Measurements from ENCODE around the gene SASH1.

The SASH1 gene

DNA sequence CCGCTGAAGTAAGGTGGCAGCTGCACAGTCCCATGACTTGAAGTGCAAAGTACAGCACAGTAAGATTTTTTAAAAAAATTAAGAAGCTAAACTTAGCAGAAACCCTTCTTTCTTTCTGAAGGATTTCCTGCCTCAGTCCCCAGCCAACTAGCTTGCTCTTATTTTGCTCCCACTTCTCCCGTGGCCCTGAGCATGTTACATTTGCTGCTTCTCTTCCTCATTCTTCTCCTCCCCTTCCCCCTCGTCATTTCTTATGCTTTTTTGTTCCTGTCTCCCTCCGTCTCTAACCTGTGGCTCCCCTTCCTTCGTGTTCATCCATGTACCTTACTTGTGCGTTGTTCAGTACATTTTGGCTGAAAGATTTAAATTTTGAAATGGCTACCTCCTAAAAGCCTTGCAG lies 123.0 kb downstream of the SASH1 start:
- no peak overlapping the region for H3K4me2 ChIP-seq (ENCODE audit: low read depth, low read length, poor library complexity, severe bottlenecking)
- H3K9ac ChIP-seq (ENCODE audit: low read length) = no peak overlapping the region
- no peaks in the 10 kb centered on the region for H3K27me3 ChIP-seq (ENCODE audit: low read length)
- no peaks in the 10 kb centered on the region for H3K79me2 ChIP-seq (ENCODE audit: insufficient read depth, low read length)
- no peak overlapping the region for H3K27ac ChIP-seq (ENCODE audit: low read depth, low read length)
- H2AFZ ChIP-seq (ENCODE audit: low read depth, low read length, severe bottlenecking) = no peak overlapping the region
- H3K9me3 ChIP-seq (ENCODE audit: insufficient read depth, low read length) = no peaks in the 10 kb centered on the region
- no peak for TF ChIP-seq EZH2phosphoT487 (conservative IDR thresholded peaks at IDR 0.05; ENCODE audit: low read length)
- TF ChIP-seq, protein P1, sequence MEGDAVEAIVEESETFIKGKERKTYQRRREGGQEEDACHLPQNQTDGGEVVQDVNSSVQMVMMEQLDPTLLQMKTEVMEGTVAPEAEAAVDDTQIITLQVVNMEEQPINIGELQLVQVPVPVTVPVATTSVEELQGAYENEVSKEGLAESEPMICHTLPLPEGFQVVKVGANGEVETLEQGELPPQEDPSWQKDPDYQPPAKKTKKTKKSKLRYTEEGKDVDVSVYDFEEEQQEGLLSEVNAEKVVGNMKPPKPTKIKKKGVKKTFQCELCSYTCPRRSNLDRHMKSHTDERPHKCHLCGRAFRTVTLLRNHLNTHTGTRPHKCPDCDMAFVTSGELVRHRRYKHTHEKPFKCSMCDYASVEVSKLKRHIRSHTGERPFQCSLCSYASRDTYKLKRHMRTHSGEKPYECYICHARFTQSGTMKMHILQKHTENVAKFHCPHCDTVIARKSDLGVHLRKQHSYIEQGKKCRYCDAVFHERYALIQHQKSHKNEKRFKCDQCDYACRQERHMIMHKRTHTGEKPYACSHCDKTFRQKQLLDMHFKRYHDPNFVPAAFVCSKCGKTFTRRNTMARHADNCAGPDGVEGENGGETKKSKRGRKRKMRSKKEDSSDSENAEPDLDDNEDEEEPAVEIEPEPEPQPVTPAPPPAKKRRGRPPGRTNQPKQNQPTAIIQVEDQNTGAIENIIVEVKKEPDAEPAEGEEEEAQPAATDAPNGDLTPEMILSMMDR (IDR thresholded peaks at IDR 0.05; ENCODE audit: insufficient read depth, low read length, poor library complexity, severe bottlenecking) = no peak
- H3F3A ChIP-seq (ENCODE audit: insufficient read depth) = no peaks in the 10 kb centered on the region
- no peak overlapping the region for H3K4me3 ChIP-seq (ENCODE audit: insufficient read depth, low read length, poor library complexity, severe bottlenecking)
- no peaks in the 10 kb centered on the region for H3K36me3 ChIP-seq (ENCODE audit: low read length)
- no peaks in the 10 kb centered on the region for H4K20me1 ChIP-seq (ENCODE audit: low read depth, low read length)
- no peaks in the 10 kb centered on the region for H3K9me2 ChIP-seq (replicated peaks; ENCODE audit: insufficient read depth, low read length)

DNA sequence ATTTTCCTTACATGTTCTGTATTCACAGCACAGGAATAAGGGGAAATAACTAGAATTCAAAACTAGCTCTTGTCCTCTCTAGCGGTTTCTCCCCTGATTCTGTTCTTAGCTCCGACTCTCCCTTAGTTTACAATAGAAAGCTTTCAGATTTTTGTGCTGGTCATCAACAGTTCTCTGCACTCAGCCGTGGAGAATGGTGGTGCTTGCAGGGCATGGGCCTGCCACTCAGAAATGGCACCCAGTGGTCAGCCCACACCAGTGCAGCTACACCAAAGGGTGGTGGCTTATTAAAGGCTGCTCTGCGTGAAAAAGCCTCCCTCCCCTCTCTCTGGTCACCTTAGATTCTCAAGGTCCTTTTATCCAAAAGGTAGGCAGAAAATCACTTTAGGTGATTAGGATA lies 123.5 kb downstream of the SASH1 start:
- no peak overlapping the region for H3K27ac ChIP-seq (ENCODE audit: low read depth, low read length)
- no peak for TF ChIP-seq EZH2phosphoT487 (conservative IDR thresholded peaks at IDR 0.05; ENCODE audit: low read length)
- TF ChIP-seq, protein P1 (IDR thresholded peaks at IDR 0.05; ENCODE audit: insufficient read depth, low read length, poor library complexity, severe bottlenecking) = no peak
- no peaks in the 10 kb centered on the region for H3K9me3 ChIP-seq (ENCODE audit: insufficient read depth, low read length)
- no peak overlapping the region for H2AFZ ChIP-seq (ENCODE audit: low read depth, low read length, severe bottlenecking)
- no peak overlapping the region for H3K4me2 ChIP-seq (ENCODE audit: low read depth, low read length, poor library complexity, severe bottlenecking)
- H3K4me3 ChIP-seq (ENCODE audit: insufficient read depth, low read length, poor library complexity, severe bottlenecking) = no peak overlapping the region
- H3K27me3 ChIP-seq (ENCODE audit: low read length) = no peaks in the 10 kb centered on the region
- no peaks in the 10 kb centered on the region for H3K36me3 ChIP-seq (ENCODE audit: low read length)
- no peaks in the 10 kb centered on the region for H3K79me2 ChIP-seq (ENCODE audit: insufficient read depth, low read length)
- no peaks in the 10 kb centered on the region for H3F3A ChIP-seq (ENCODE audit: insufficient read depth)
- no peaks in the 10 kb centered on the region for H3K9me2 ChIP-seq (replicated peaks; ENCODE audit: insufficient read depth, low read length)
- H3K9ac ChIP-seq (ENCODE audit: low read length) = no peak overlapping the region
- H4K20me1 ChIP-seq (ENCODE audit: low read depth, low read length) = no peaks in the 10 kb centered on the region

DNA sequence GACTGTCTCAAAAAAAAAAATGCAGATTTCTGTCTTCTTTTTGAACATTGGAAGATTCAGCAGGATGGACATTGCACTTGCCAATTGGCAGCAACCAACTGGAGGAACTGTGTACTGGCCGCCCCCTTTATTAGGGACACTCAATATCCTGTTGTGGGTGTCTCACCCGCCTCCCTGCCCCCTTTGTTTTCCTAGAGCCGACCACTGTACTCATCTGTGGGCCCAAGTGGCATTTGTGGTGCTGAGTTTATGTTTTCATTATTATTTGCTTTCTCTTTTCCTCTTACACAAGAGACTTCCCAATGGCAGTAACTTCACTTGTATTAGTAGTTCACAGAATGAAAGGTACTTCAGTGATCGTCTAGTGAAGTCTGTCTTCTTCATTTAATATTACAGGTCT lies 125.3 kb downstream of the SASH1 start:
- Histone ChIP-seq H3K36me3 (ENCODE audit: low read length) (no peaks in the 10 kb centered on the region), H3K27ac (ENCODE audit: low read depth, low read length) (no peak overlapping the region), H2AFZ (ENCODE audit: low read depth, low read length, severe bottlenecking) (no peak overlapping the region), H3K9me2 (replicated peaks; ENCODE audit: insufficient read depth, low read length) (no peaks in the 10 kb centered on the region), H3K4me3 (ENCODE audit: insufficient read depth, low read length, poor library complexity, severe bottlenecking) (no peak overlapping the region), H3K9ac (ENCODE audit: low read length) (no peak overlapping the region), H3F3A (ENCODE audit: insufficient read depth) (no peaks in the 10 kb centered on the region), H4K20me1 (ENCODE audit: low read depth, low read length) (no peaks in the 10 kb centered on the region), H3K9me3 (ENCODE audit: insufficient read depth, low read length) (no peaks in the 10 kb centered on the region), H3K27me3 (ENCODE audit: low read length) (no peaks in the 10 kb centered on the region), H3K79me2 (ENCODE audit: insufficient read depth, low read length) (no peaks in the 10 kb centered on the region), H3K4me2 (ENCODE audit: low read depth, low read length, poor library complexity, severe bottlenecking) (no peak overlapping the region)
- TF ChIP-seq EZH2phosphoT487 (conservative IDR thresholded peaks at IDR 0.05; ENCODE audit: low read length) = no peak
- TF ChIP-seq, protein P1 (IDR thresholded peaks at IDR 0.05; ENCODE audit: insufficient read depth, low read length, poor library complexity, severe bottlenecking) = no peak

Data from SU-DHL-6 (cell line).